BJ (cell line): Measurements from ENCODE around the gene TPBG. TPM values are rescaled to one million over a fixed set of nuclear protein-coding genes. Genes with fewer than 3 reads are reported as not detected.

Source experiments
- CTCF ChIA-PET: fragments of 350-600 bp; formaldehyde crosslinking; extraction: SDS; loops from one replicate; lab custom pipeline; 2021; ENCODE audit warnings: antibody characterized with exemption, inconsistent platforms; lab: Yijun Ruan, JAX
- POLR2A ChIA-PET: fragments of 300-600 bp; sonication (Branson Sonifier 250); formaldehyde crosslinking; extraction: SDS; loops from one replicate; lab custom pipeline; 2021; ENCODE audit warnings: antibody characterized with exemption; lab: Charles Lee
- DNase-seq: peaks from one replicate; pipeline ENCODE4 v3.0.0-alpha.2; 2011; ENCODE audit warnings: low read depth
- H3K27me3 ChIP-seq: 2 replicates; pipeline ENCODE4 v1.6.0; 2011; ENCODE audit warnings: low read length; ENCODE audit not compliant: control insufficient read depth, insufficient read depth
- H3K36me3 ChIP-seq: 2 replicates; pipeline ENCODE4 v1.5.1; 2011; ENCODE audit warnings: low read length; ENCODE audit not compliant: control insufficient read depth, insufficient read depth
- H3K4me3 ChIP-seq: 2 replicates; pipeline ENCODE4 v1.5.1; 2011; ENCODE audit warnings: low read depth, mild to moderate bottlenecking, control low read depth, low read length
- polyA minus RNA-seq: library from RNA; depleted of rRNA, polyadenylated mRNA; stranded (reverse); fragments of >200 nt; gene quantifications from 2 replicates; pipeline ENCODE4 v1.2.3, GENCODE V29; 2011; rRNA and poly(A)+ RNA removed
- polyA plus RNA-seq: library from polyadenylated mRNA; depleted of rRNA; stranded (reverse); fragments of >200 nt; gene quantifications from 2 replicates; pipeline ENCODE4 v1.2.3, GENCODE V29; 2011; rRNA removed
- TF ChIP-seq, protein P1 (sequence below): IDR thresholded peaks from 2 replicates; pipeline ENCODE4 v1.5.1; 2011; ENCODE audit warnings: low read depth, mild to moderate bottlenecking, control low read depth, inconsistent platforms, low read length, moderate library complexity; ENCODE audit not compliant: insufficient read depth

TPBG gene, protein sequence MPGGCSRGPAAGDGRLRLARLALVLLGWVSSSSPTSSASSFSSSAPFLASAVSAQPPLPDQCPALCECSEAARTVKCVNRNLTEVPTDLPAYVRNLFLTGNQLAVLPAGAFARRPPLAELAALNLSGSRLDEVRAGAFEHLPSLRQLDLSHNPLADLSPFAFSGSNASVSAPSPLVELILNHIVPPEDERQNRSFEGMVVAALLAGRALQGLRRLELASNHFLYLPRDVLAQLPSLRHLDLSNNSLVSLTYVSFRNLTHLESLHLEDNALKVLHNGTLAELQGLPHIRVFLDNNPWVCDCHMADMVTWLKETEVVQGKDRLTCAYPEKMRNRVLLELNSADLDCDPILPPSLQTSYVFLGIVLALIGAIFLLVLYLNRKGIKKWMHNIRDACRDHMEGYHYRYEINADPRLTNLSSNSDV
- 101 and 104 TPM in 2 replicates for polyA plus RNA-seq
- 31.3 and 33.9 TPM in 2 replicates for polyA minus RNA-seq

DNA sequence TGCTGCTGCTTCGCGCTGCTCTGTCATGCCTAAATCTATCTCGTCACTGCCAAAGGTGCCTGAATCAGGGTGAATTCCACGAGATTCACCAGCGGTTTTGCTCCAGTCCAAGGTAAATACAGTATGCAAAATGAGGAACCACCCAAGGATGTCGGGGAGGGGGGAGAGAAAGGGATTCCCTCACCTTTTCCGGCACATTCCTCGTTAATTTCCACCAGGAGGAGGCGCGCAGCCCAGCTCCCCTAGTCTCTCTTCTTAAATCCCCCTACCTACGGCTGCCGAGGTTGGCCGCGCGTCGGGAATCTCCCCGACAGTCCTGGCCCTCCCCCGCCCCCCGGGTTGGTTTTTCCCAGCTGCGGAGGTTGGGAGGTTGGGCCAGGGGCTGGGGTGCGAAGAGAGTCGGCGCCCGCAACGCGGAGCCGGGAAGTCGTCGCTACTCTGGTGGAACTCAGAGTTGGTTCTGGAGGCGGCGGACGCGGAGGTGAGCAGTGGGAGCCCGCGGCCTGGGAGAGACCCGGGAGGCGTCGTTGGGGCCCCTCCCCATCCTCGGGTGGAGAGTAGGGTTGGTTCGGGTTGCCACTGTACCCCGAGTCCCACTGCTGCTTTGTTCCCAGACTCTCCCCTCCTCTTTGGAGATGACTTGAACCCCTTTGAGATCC lies at the start of gene TPBG:
Gene TPBG, plus strand, starts transcription at position 390 of the 659 bp plus-strand sequence. CDS start 1,145 bp downstream, outside the sequence.
- TF ChIP-seq, protein P1, sequence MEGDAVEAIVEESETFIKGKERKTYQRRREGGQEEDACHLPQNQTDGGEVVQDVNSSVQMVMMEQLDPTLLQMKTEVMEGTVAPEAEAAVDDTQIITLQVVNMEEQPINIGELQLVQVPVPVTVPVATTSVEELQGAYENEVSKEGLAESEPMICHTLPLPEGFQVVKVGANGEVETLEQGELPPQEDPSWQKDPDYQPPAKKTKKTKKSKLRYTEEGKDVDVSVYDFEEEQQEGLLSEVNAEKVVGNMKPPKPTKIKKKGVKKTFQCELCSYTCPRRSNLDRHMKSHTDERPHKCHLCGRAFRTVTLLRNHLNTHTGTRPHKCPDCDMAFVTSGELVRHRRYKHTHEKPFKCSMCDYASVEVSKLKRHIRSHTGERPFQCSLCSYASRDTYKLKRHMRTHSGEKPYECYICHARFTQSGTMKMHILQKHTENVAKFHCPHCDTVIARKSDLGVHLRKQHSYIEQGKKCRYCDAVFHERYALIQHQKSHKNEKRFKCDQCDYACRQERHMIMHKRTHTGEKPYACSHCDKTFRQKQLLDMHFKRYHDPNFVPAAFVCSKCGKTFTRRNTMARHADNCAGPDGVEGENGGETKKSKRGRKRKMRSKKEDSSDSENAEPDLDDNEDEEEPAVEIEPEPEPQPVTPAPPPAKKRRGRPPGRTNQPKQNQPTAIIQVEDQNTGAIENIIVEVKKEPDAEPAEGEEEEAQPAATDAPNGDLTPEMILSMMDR, result peak; percentile 39
- ChIA-PET CTCF (interaction anchor here (0.8 to 2.5 kb wide), 7 partner anchors 16 to 702 kb away, joined by 3 to 8 read pairs (median 4); partner anchors contain the start of gene UBE3D), POLR2A (interaction anchor here (0.6 to 0.8 kb wide), 2 partner anchors 24 to 25 kb away, joined by 4 to 11 read pairs; no protein-coding TSS in a partner anchor)
- Histone ChIP-seq H3K36me3 (peaks cover 7% of the 10 kb centered on the region), H3K4me3 (peak within 1 kb of the TSS; percentile 96), H3K27me3 (no peaks in the 10 kb centered on the region)
- DNase-seq, result no peak

DNA sequence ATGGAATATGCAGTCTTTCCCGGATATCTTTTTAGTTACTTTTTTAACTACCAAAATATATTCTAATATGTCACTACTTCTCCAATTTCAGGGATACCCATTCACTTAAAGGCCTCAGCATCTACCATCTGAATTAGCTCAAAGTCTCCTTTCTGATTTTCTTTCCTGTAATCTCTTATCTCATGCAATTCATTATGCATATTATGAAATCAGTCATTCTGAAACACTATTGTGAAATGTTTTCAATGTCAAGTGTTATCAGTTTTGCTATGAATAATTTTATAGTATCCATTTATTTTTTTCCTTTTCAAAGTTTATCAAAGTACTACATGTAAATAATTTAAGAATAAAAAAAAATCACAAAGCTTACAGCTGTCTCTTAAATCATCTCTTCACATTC lies 41.2 kb upstream of the TPBG start:
- no peak for DNase-seq
- Histone ChIP-seq H3K4me3 (no peak overlapping the region), H3K27me3 (no peaks in the 10 kb centered on the region), H3K36me3 (no peaks in the 10 kb centered on the region)
- ChIA-PET CTCF (interaction anchor here (0.7 to 1.7 kb wide), 3 partner anchors 246 to 743 kb away, joined by 3 to 5 read pairs (median 4); partner anchors contain the start of gene UBE3D), POLR2A (no interaction called here)
- TF ChIP-seq, protein P1, result no peak

DNA sequence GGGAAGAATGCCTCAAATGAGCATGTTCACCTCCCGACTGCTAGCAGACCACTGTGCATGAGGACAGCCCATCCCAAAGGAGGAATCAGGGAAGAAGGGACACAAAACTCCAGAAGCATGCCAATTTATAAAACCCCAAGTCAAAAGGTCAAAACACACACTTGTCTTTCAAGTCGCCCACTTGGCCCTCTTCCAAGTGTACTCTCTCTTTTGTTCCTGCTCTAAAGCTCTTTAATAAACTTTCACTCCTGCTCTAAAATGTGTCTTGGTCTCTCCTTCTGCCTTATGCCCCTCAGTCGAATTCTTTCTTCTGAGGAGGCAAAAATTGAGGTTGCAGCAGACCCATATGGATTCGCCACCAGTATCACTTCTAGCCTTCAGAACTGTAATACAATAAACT lies 33.9 kb upstream of the TPBG start:
- CTCF ChIA-PET, result interaction anchor here (1.2 to 1.3 kb wide), 2 partner anchors 9 to 725 kb away, joined by 4 read pairs; no protein-coding TSS in a partner anchor
- TF ChIP-seq, protein P1, result no peak

DNA sequence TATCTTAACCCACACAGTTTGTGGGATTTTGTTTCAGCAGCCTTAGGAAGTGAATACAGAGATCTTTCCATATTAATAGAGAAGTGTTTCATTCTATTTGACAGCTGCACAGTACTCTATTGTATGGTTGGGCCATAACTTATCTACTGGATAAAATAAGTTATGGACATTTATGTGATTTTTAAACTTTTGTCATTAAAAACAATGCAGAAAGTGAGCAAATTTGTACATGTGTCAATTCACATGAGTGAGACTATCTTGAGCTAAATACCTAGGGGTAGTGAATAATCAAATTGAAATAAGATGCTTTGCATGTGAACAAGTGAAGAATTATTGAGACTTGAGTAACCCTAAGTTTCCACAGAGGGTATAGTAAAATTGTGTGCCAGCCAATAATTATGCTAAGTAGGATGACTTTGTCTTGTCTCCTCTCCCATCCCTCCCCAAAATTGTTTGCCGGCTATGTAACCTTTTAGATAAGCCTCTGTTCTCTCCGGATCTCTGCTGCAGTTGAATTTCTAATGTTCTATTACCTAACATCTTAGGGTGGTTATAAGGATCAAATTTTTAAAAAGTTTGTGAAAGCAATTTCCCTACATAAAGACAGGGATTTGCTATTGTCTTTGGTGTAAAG lies 33.3 kb upstream of the TPBG start:
- CTCF ChIA-PET, result interaction anchor here (1.2 to 1.3 kb wide), 2 partner anchors 10 to 724 kb away, joined by 4 read pairs; no protein-coding TSS in a partner anchor
- TF ChIP-seq, protein P1, result no peak
- H3K27me3 ChIP-seq, result no peaks in the 10 kb centered on the region
- H3K36me3 ChIP-seq, result no peaks in the 10 kb centered on the region
- no peak overlapping the region for H3K4me3 ChIP-seq
- no peak for DNase-seq
- POLR2A ChIA-PET, result no interaction called here

More for the DNA sequence above, 33.9 kb upstream of the TPBG start:
- DNase-seq, result no peak
- POLR2A ChIA-PET, result no interaction called here
- H3K27me3 ChIP-seq, result no peaks in the 10 kb centered on the region
- H3K36me3 ChIP-seq, result no peaks in the 10 kb centered on the region
- H3K4me3 ChIP-seq, result no peak overlapping the region
